ENCODE data around the gene CASK.

Gene CASK

DNA sequence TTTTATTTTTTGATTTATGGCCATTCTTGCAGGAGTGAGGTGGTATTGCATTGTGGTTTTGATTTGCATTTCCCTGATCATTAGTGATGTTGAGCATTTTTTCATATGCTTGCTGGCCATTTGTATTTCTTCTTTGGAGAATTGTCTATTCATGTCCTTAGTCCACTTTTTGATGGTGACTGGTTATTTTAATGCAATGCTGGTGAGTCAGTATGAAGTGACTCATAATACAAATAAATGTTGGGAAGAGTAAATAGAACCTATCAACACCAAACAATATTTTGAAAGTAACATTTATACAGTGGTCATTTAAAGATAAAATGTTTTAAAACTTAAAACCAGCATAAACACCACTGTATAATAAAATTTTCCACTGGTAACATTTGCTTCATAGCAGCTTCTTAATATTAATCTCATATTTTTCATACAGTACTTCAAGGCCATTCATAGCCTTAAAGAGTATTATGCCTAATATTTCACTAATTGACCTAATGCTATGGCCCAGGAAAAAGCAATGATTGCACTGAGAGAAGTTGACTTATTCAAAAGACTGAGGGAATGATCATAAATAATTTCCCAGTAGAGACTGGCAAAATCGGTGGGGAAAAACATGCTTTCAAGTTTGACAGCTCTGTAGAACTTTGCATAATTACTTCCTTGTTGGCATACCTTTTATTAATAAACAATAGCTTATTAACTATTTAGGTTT lies 33.9 kb downstream of the CASK start:
- Mint-ChIP-seq H3K9me3 (no peaks in the 10 kb centered on the region), H3K36me3 (peaks cover 8% of the 10 kb centered on the region), H3K4me1 (peaks cover 7% of the 10 kb centered on the region), H3K27ac (no peak overlapping the region), H3K4me3 (no peak overlapping the region), H3K27me3 (no peaks in the 10 kb centered on the region)
- ATAC-seq (ENCODE audit: low read depth), result no peak
- DNase-seq (ENCODE audit: low spot score in 2 of 2), result no peak

- peaks cover 14% of the 10 kb centered on the region for H3K4me1 Mint-ChIP-seq
- H3K36me3 Mint-ChIP-seq, result peaks cover 8% of the 10 kb centered on the region
- no peaks in the 10 kb centered on the region for H3K9me3 Mint-ChIP-seq
- DNase-seq (ENCODE audit: low spot score in 2 of 2) (no peak), ATAC-seq (ENCODE audit: low read depth) (no peak)
- no peak overlapping the region for H3K4me3 Mint-ChIP-seq
- H3K27me3 Mint-ChIP-seq, result no peaks in the 10 kb centered on the region
- H3K27ac Mint-ChIP-seq, result no peak overlapping the region
These were observed 35.7 kb downstream of the CASK start for GRCh38 chrX:41887691-41888090.

DNA sequence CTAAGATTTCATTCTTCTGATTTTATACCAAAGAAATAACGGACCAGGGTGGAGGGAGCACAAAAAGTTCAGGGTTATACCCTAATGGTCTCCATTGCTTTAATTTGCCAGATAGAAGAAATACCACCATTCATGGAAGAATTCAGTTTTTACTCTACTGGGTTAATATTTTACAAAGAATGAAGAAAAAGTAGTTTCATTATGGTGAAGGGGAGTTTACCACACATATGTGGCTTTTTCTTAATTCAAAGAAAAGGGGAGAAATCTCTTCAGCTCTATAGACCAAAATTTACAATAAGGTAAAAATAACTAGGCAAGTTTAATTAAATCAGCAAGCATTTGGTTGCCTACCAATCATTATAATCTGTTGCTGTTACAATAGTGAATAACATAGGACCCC lies 37.6 kb downstream of the CASK start:
- ATAC-seq (ENCODE audit: low read depth), result no peak
- no peaks in the 10 kb centered on the region for H3K9me3 Mint-ChIP-seq

GRCh38 chrX:41881166-41881565 lies 42.2 kb downstream of the CASK start:
- no peaks in the 10 kb centered on the region for H3K9me3 Mint-ChIP-seq
- peaks cover 22% of the 10 kb centered on the region for H3K4me1 Mint-ChIP-seq
- peaks cover 6% of the 10 kb centered on the region for H3K36me3 Mint-ChIP-seq
- no peaks in the 10 kb centered on the region for H3K27me3 Mint-ChIP-seq
- peak overlapping the region; percentile 6 for H3K27ac Mint-ChIP-seq
- DNase-seq (ENCODE audit: low spot score in 2 of 2) (no peak), ATAC-seq (ENCODE audit: low read depth) (peak; percentile 75)
- H3K4me3 Mint-ChIP-seq, result peak overlapping the region; percentile 50

More for the DNA sequence above, 37.6 kb downstream of the CASK start:
- DNase-seq (ENCODE audit: low spot score in 2 of 2), result no peak
- Mint-ChIP-seq H3K27me3 (no peaks in the 10 kb centered on the region), H3K36me3 (peaks cover 8% of the 10 kb centered on the region), H3K4me1 (peaks cover 18% of the 10 kb centered on the region), H3K4me3 (no peak overlapping the region), H3K27ac (no peak overlapping the region)

DNA sequence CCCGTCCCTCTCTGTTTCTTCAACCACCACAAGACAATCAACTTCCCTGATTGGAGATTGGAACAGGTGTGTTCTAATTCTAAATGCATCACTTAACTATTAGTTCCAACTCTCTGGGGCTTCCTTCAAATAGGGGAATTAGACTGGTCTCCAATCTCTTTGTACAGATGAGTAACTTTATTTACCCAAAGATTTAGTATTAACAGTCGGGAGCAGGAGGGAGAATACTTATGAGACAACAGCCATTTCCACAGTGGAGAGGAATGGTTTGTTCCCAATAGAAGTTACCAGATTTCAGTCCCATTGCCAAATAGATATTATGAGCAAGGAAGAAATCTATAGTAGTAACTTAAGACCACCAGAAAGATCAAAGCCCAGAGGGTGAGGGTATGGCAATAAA lies 46.2 kb downstream of the CASK start:
- no peaks in the 10 kb centered on the region for H3K27me3 Mint-ChIP-seq
- peaks cover 7% of the 10 kb centered on the region for H3K36me3 Mint-ChIP-seq
- DNase-seq (ENCODE audit: low spot score in 2 of 2) (no peak), ATAC-seq (ENCODE audit: low read depth) (no peak)
- H3K27ac Mint-ChIP-seq, result no peak overlapping the region
- H3K4me3 Mint-ChIP-seq, result no peak overlapping the region
- peaks cover 20% of the 10 kb centered on the region for H3K4me1 Mint-ChIP-seq
- H3K9me3 Mint-ChIP-seq, result no peaks in the 10 kb centered on the region

DNA sequence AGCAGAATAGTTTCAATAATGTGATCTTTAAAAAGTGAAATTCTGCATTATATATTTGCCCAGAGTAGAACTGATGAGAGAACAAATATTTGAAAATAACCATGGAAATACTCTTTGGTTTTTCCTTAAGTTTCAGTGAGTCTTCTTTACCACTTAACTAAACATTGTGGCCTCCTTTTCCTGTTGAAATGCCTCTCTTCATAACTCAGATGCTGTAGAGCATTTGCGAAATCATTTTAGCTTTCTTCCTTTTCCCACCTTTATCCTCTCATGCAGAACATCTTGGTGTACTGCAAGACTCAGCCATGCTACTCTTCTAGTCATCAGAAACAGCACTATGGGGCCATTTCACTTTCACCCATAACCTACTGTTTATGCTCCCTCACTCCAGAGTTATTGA lies 48.2 kb downstream of the CASK start:
- H3K4me1 Mint-ChIP-seq, result peaks cover 15% of the 10 kb centered on the region
- H3K27ac Mint-ChIP-seq, result no peak overlapping the region
- DNase-seq (ENCODE audit: low spot score in 2 of 2) (no peak), ATAC-seq (ENCODE audit: low read depth) (no peak)
- H3K4me3 Mint-ChIP-seq, result no peak overlapping the region
- H3K27me3 Mint-ChIP-seq, result no peaks in the 10 kb centered on the region
- H3K36me3 Mint-ChIP-seq, result peaks cover 7% of the 10 kb centered on the region
- no peaks in the 10 kb centered on the region for H3K9me3 Mint-ChIP-seq

DNA sequence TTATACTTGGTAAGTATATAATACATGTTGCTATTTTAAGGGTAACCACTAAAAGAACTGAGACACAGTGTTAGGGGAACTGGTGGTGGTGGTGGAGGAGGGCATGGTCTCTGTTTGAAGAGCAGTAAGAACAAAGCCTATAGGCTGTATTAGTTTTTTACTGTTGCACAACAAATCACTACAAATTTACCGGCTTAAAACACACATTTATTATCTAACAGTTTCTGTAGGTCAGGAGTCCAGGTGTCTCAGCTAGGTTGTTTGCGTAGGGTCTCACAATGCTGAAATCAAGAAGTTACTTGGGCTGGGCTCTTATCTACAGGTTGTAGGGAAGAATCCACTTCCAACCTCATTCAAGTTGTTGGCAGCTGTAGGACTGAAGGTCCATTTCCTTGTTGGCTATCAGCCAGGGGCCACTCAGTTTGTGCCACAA lies 52.6 kb downstream of the CASK start:
- peaks cover 2% of the 10 kb centered on the region for H3K9me3 Mint-ChIP-seq
- no peak for ATAC-seq (ENCODE audit: low read depth)
- no peak for DNase-seq (ENCODE audit: low spot score in 2 of 2)
- H3K27ac Mint-ChIP-seq, result no peak overlapping the region
- peaks cover 17% of the 10 kb centered on the region for H3K4me1 Mint-ChIP-seq
- peaks cover 7% of the 10 kb centered on the region for H3K36me3 Mint-ChIP-seq
- no peak overlapping the region for H3K4me3 Mint-ChIP-seq
- H3K27me3 Mint-ChIP-seq, result no peaks in the 10 kb centered on the region

DNA sequence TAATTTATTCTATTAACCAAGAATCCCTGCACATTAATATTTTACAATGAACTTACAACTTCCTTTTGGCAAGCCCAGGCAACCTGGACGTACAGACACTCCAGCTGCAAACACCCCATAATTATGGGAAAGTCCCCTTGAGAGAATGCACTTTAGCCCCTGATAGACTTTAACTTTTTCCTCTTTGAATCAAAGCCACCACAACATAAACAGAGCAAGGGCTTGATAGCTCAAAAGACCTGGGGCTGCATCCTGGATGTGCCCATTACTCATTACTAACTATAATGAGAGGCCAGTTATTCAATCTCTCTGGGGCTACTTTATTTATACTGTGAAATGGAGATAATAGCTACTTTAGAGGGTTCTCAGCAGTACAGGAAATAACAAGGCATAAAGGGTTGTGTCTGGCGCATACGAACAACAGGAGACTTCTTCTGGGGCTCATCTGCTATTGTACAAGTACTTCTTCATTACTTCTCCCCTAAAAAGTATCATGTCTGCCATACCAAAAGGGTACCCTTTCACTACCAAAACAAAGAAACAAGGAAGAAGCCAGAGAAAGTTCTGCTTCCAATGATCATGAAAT lies 54.9 kb downstream of the CASK start:
- DNase-seq (ENCODE audit: low spot score in 2 of 2) (no peak), ATAC-seq (ENCODE audit: low read depth) (no peak)
- H3K4me3 Mint-ChIP-seq, result no peak overlapping the region
- H3K4me1 Mint-ChIP-seq, result peaks cover 17% of the 10 kb centered on the region
- H3K36me3 Mint-ChIP-seq, result no peaks in the 10 kb centered on the region
- H3K27ac Mint-ChIP-seq, result no peak overlapping the region
- H3K9me3 Mint-ChIP-seq, result peaks cover 2% of the 10 kb centered on the region
- no peaks in the 10 kb centered on the region for H3K27me3 Mint-ChIP-seq

DNA sequence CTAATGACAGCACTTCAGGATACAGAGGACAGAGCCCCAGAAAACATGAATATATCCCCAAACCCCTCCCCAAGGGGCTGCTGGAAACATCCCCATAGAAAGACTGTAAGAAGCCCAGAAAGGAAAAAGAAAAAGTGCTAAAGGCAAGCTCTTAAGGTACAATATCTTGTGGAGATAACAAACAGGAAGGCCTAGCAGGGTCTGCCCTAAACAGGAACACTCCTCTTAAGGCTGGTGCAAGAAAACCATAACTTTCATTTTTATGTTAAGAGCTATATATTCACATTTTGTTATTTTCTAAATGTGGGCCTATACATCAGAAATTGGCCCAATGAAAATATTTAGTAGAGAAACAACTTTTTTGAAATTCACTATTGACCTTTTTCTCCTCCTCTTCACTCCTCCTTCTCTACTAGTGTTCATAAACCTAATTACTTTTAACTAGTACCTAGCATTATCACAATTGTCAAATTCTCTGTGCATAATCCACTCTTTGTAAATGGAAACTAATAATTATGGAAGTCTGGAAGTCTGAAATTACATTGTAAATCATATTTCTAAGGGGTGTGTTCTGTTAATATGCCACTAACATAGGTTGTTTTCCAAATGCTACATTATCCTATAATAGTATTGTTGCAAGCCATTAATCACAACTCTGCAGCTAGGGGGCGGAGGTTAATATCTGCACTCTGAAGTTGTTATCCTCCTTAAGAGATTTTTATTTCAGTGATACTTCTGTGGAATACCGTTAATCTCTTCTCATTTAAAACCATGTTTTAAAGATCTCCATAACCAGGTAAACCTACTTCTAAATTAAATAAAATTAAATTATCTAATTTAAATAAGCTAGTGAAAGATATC lies 59.8 kb downstream of the CASK start:
- ATAC-seq (ENCODE audit: low read depth), result no peak

GRCh38 chrX:41862562-41863184 lies 60.7 kb downstream of the CASK start:
- H3K4me3 Mint-ChIP-seq, result no peak overlapping the region
- peaks cover 2% of the 10 kb centered on the region for H3K9me3 Mint-ChIP-seq
- no peak for DNase-seq (ENCODE audit: low spot score in 2 of 2)
- H3K27me3 Mint-ChIP-seq, result no peaks in the 10 kb centered on the region
- ATAC-seq (ENCODE audit: low read depth), result no peak
- H3K27ac Mint-ChIP-seq, result peak overlapping the region; percentile 49
- H3K4me1 Mint-ChIP-seq, result peaks cover 19% of the 10 kb centered on the region
- H3K36me3 Mint-ChIP-seq, result peaks cover 5% of the 10 kb centered on the region

More for the DNA sequence above, 59.8 kb downstream of the CASK start:
- peaks cover 2% of the 10 kb centered on the region for H3K36me3 Mint-ChIP-seq
- no peak overlapping the region for H3K27ac Mint-ChIP-seq
- H3K27me3 Mint-ChIP-seq, result no peaks in the 10 kb centered on the region
- peaks cover 2% of the 10 kb centered on the region for H3K9me3 Mint-ChIP-seq
- no peak overlapping the region for H3K4me3 Mint-ChIP-seq
- DNase-seq (ENCODE audit: low spot score in 2 of 2), result no peak
- H3K4me1 Mint-ChIP-seq, result peaks cover 14% of the 10 kb centered on the region

- no peaks in the 10 kb centered on the region for H3K27me3 Mint-ChIP-seq
- DNase-seq (ENCODE audit: low spot score in 2 of 2) (no peak), ATAC-seq (ENCODE audit: low read depth) (no peak)
- no peak overlapping the region for H3K4me3 Mint-ChIP-seq
- no peaks in the 10 kb centered on the region for H3K9me3 Mint-ChIP-seq
- H3K4me1 Mint-ChIP-seq, result peaks cover 18% of the 10 kb centered on the region
- H3K27ac Mint-ChIP-seq, result peak overlapping the region; percentile 73
- H3K36me3 Mint-ChIP-seq, result peaks cover 12% of the 10 kb centered on the region
These were observed 65.1 kb downstream of the CASK start for GRCh38 chrX:41858161-41858775.

DNA sequence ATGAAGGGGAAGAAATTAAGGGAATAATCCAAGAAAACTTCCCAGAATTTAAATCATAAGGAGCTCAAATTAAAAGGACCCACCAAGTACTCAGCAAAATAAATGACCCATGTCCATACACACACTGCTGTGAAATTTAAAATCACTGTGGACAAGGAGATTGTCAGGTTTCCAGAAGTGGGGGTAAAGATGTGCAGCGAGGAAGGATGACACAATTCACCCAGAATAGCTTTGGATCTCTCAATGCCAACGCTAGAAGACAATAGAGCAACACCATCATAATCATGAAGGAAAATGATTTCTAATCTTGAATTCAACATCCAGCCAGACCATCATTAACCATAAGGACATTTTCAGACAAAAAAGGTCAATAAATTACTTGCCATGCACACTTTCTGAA lies 65.7 kb downstream of the CASK start:
- Mint-ChIP-seq H3K36me3 (peaks cover 12% of the 10 kb centered on the region), H3K27ac (no peak overlapping the region), H3K4me1 (peaks cover 16% of the 10 kb centered on the region), H3K9me3 (no peaks in the 10 kb centered on the region), H3K27me3 (no peaks in the 10 kb centered on the region), H3K4me3 (no peak overlapping the region)
- DNase-seq (ENCODE audit: low spot score in 2 of 2) (no peak), ATAC-seq (ENCODE audit: low read depth) (no peak)

DNA sequence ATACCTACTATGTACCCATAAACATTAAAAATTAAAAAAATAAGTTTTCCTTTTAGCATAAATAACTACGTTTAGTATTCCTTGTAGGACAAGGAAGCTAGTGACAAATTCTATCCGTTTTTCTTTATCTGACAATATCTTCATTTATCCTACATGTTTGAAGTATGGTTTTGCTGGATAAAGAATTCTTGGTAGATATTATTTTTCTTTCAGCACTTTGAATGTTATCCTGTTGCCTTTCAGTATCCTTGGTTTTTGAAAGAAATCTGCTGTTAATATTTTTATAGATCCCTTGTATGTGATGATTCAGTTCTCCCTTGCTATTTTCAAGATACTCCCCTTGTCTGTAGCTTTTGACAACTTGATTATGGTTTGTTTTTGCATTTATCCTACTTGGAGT lies 76.6 kb downstream of the CASK start:
- H3K9me3 Mint-ChIP-seq, result peaks cover 15% of the 10 kb centered on the region
- DNase-seq (ENCODE audit: low spot score in 2 of 2) (no peak), ATAC-seq (ENCODE audit: low read depth) (no peak)
- no peaks in the 10 kb centered on the region for H3K27me3 Mint-ChIP-seq
- H3K4me3 Mint-ChIP-seq, result no peak overlapping the region
- no peak overlapping the region for H3K27ac Mint-ChIP-seq
- H3K36me3 Mint-ChIP-seq, result peaks cover 47% of the 10 kb centered on the region
- no peaks in the 10 kb centered on the region for H3K4me1 Mint-ChIP-seq
